IMR-90 (cell line): ENCODE results near the gene CD207. TPM values are rescaled to one million over a fixed set of nuclear protein-coding genes. Genes with fewer than 3 reads are reported as not detected.

Experiments
- ATAC-seq: fragments of 200-7000 bp; cut with Tn5 transposase; 2 replicates; pipeline ENCODE4 v1.9.1; 2020; ENCODE audit warnings: low read depth, mild to moderate bottlenecking, moderate library complexity
- BruUV-seq: library from RNA; stranded (reverse); fragments of 400-500 nt; replicated peaks from 2 replicates; lab custom pipeline; 2021; lab: Mats Ljungman, UMichigan
- CTCF ChIA-PET: fragments of 300-600 bp; formaldehyde crosslinking; extraction: SDS; loops from one replicate; lab custom pipeline; 2021; ENCODE audit warnings: antibody characterized with exemption; lab: Yijun Ruan, JAX
- POLR2A ChIA-PET: fragments of 300-600 bp; sonication (Branson Sonifier 250); formaldehyde crosslinking; loops from one replicate; lab custom pipeline; 2022; ENCODE audit warnings: antibody characterized with exemption; ENCODE audit not compliant: unreplicated experiment; lab: Charles Lee
- DNase-seq: peaks from one replicate; pipeline ENCODE4 v3.0.0; 2013
- H2AFZ ChIP-seq: replicated peaks from 2 replicates; pipeline ENCODE3; 2013; ENCODE audit warnings: low read length, mild to moderate bottlenecking; ENCODE audit not compliant: poor library complexity
- H2AK5ac ChIP-seq: 2 replicates; pipeline ENCODE4 v1.6.1; 2013; ENCODE audit warnings: low read depth, low read length, inconsistent platforms
- H2AK9ac ChIP-seq: replicated peaks from 2 replicates; pipeline ENCODE3; 2013; ENCODE audit warnings: mild to moderate bottlenecking, low read depth, low read length, moderate library complexity; ENCODE audit not compliant: poor library complexity
- H2BK120ac ChIP-seq: 2 replicates; pipeline ENCODE4 v1.6.1; 2013; ENCODE audit warnings: low read depth, low read length, inconsistent platforms
- H2BK15ac ChIP-seq: 3 replicates; pipeline ENCODE4 v1.6.1; 2013; ENCODE audit warnings: low read depth, low read length, inconsistent platforms
- H2BK20ac ChIP-seq: 2 replicates; pipeline ENCODE4 v1.6.1; 2013; ENCODE audit warnings: low read depth, mild to moderate bottlenecking, inconsistent platforms, low read length, moderate library complexity
- H2BK5ac ChIP-seq: 2 replicates; pipeline ENCODE4 v1.6.1; 2013; ENCODE audit warnings: mild to moderate bottlenecking, low read depth, low read length, inconsistent platforms; ENCODE audit not compliant: poor library complexity, severe bottlenecking
- H3K14ac ChIP-seq: replicated peaks from 2 replicates; pipeline ENCODE4 v1.6.1; 2013; ENCODE audit warnings: low read depth, low read length, inconsistent platforms
- H3K18ac ChIP-seq: 2 replicates; pipeline ENCODE4 v1.6.1; 2013; ENCODE audit warnings: low read depth, low read length, control low read depth
- H3K23ac ChIP-seq: 2 replicates; pipeline ENCODE4 v1.6.1; 2013; ENCODE audit warnings: low read depth, low read length, inconsistent platforms
- H3K27ac ChIP-seq: 2 replicates; pipeline ENCODE4 v1.5.1; 2013; ENCODE audit warnings: mild to moderate bottlenecking, control low read depth, low read length; ENCODE audit not compliant: insufficient read depth
- H3K27me3 ChIP-seq: 2 replicates; pipeline ENCODE4 v1.6.1; 2013; ENCODE audit warnings: low read length; ENCODE audit not compliant: control insufficient read depth, insufficient read depth
- H3K36me3 ChIP-seq: 2 replicates; pipeline ENCODE4 v1.6.1; 2013; ENCODE audit warnings: low read length, mixed read lengths; ENCODE audit not compliant: control insufficient read depth, insufficient read depth
- H3K4ac ChIP-seq: 2 replicates; pipeline ENCODE4 v1.6.1; 2013; ENCODE audit warnings: low read depth, low read length, inconsistent platforms
- H3K4me1 ChIP-seq: 2 replicates; pipeline ENCODE4 v1.6.1; 2013; ENCODE audit warnings: low read length, mixed read lengths; ENCODE audit not compliant: control insufficient read depth, insufficient read depth
- H3K4me2 ChIP-seq: 2 replicates; pipeline ENCODE4 v1.6.1; 2013; ENCODE audit warnings: low read depth, mild to moderate bottlenecking, control low read depth, low read length, moderate library complexity
- H3K4me3 ChIP-seq: 2 replicates; pipeline ENCODE4 v1.5.1; 2013; ENCODE audit warnings: low read depth, mild to moderate bottlenecking, control low read depth, low read length, moderate library complexity; ENCODE audit not compliant: insufficient read depth
- H3K56ac ChIP-seq: 2 replicates; pipeline ENCODE4 v1.6.1; 2013; ENCODE audit warnings: low read length, inconsistent platforms; ENCODE audit not compliant: insufficient read depth; ENCODE audit errors: extremely low read depth
- H3K79me1 ChIP-seq, 2 experiments: 2 replicates each; pipeline ENCODE4 v1.6.1; 2013; ENCODE audit warnings: low read length in 2 of 2, inconsistent platforms in 1 of 2, low read depth in 1 of 2
- H3K9ac ChIP-seq: 2 replicates; pipeline ENCODE4 v1.6.1; 2013; ENCODE audit warnings: low read depth, low read length, control low read depth
- H3K9me1 ChIP-seq: 2 replicates; pipeline ENCODE4 v1.6.1; 2013; ENCODE audit warnings: low read length, inconsistent platforms; ENCODE audit not compliant: insufficient read depth
- H3K9me3 ChIP-seq: 2 replicates; pipeline ENCODE4 v1.6.1; 2013; ENCODE audit warnings: low read length; ENCODE audit not compliant: control insufficient read depth, insufficient read depth
- H4K20me1 ChIP-seq: 2 replicates; pipeline ENCODE4 v1.6.1; 2013; ENCODE audit warnings: low read length, inconsistent platforms; ENCODE audit not compliant: insufficient read depth
- H4K5ac ChIP-seq: 2 replicates; pipeline ENCODE4 v1.6.1; 2013; ENCODE audit warnings: mild to moderate bottlenecking, low read depth, low read length, control low read depth
- H4K8ac ChIP-seq, 2 experiments: 2 replicates each; pipeline ENCODE4 v1.6.1; 2013; ENCODE audit warnings: low read depth in 2 of 2, low read length in 2 of 2, control low read depth in 1 of 2, inconsistent platforms in 1 of 2
- H4K91ac ChIP-seq: 2 replicates; pipeline ENCODE4 v1.6.1; 2013; ENCODE audit warnings: low read depth, low read length, inconsistent platforms; ENCODE audit not compliant: insufficient read depth
- BHLHE40 ChIP-seq: fragments of 150-350 bp; IDR thresholded peaks from 2 replicates; pipeline ENCODE4 v1.6.1; 2016; ENCODE audit warnings: mild to moderate bottlenecking, low read depth, low read length
- CEBPB ChIP-seq: IDR thresholded peaks from 2 replicates; pipeline ENCODE4 v1.6.1; 2012; ENCODE audit warnings: low read depth, low read length, improper control_type of control experiment
- CHD1 ChIP-seq: IDR thresholded peaks from 2 replicates; pipeline ENCODE4 v1.6.1; 2012; ENCODE audit warnings: low read depth, low read length, improper control_type of control experiment
- CTCF ChIP-seq: conservative IDR thresholded peaks from 2 replicates; pipeline ENCODE4 v1.5.1; 2012; ENCODE audit warnings: mild to moderate bottlenecking, low read depth, low read length, improper control_type of control experiment
- ELK1 ChIP-seq: fragments of 150-350 bp; IDR thresholded peaks from 2 replicates; pipeline ENCODE4 v1.6.1; 2016; ENCODE audit warnings: low read depth, mild to moderate bottlenecking, low read length, moderate library complexity, borderline replicate concordance
- FOS ChIP-seq: fragments of 150-350 bp; IDR thresholded peaks from 2 replicates; pipeline ENCODE4 v1.6.1; 2016; ENCODE audit warnings: low read depth, low read length
- MAFK ChIP-seq: IDR thresholded peaks from 2 replicates; pipeline ENCODE4 v1.6.1; 2012; ENCODE audit warnings: low read depth, low read length, improper control_type of control experiment
- MAZ ChIP-seq: IDR thresholded peaks from 2 replicates; pipeline ENCODE4 v1.6.1; 2012; ENCODE audit warnings: low read depth, mild to moderate bottlenecking, low read length, improper control_type of control experiment, moderate library complexity, borderline replicate concordance
- MXI1 ChIP-seq: IDR thresholded peaks from 2 replicates; pipeline ENCODE4 v1.6.1; 2012; ENCODE audit warnings: low read depth, mild to moderate bottlenecking, low read length, moderate library complexity, borderline replicate concordance
- NFE2L2 ChIP-seq: fragments of 150-350 bp; IDR thresholded peaks from 2 replicates; pipeline ENCODE4 v1.6.1; 2016; ENCODE audit warnings: low read depth, mild to moderate bottlenecking, low read length
- POLR2A ChIP-seq: IDR thresholded peaks from 2 replicates; pipeline ENCODE4 v1.6.1; 2012; ENCODE audit warnings: mild to moderate bottlenecking, low read depth, low read length
- RAD21 ChIP-seq: IDR thresholded peaks from 2 replicates; pipeline ENCODE4 v1.6.1; 2012; ENCODE audit warnings: low read length, improper control_type of control experiment
- RCOR1 ChIP-seq: IDR thresholded peaks from 2 replicates; pipeline ENCODE4 v1.6.1; 2012; ENCODE audit warnings: mild to moderate bottlenecking, low read length, improper control_type of control experiment; ENCODE audit not compliant: insufficient replicate concordance
- RFX5 ChIP-seq: IDR thresholded peaks from 2 replicates; pipeline ENCODE4 v1.8.0; 2012; ENCODE audit warnings: low read depth, mild to moderate bottlenecking, low read length, moderate library complexity
- SMC3 ChIP-seq: fragments of 150-350 bp; IDR thresholded peaks from 2 replicates; pipeline ENCODE4 v1.6.1; 2016; ENCODE audit warnings: low read depth, mild to moderate bottlenecking, antibody characterized with exemption, low read length, moderate library complexity
- USF2 ChIP-seq: fragments of 150-350 bp; IDR thresholded peaks from 2 replicates; pipeline ENCODE4 v1.6.1; 2017; ENCODE audit warnings: mild to moderate bottlenecking, antibody characterized with exemption, low read length, low read depth
- WGBS, 2 experiments: methylation state at CpG; one replicate each; pipeline versions ENCODE4 v1.1.5 to v1.1.7; 2013; ENCODE audit warnings: missing lambda C conversion rate in 2 of 2; ENCODE audit not compliant: insufficient read length in 1 of 2; ENCODE audit errors: extremely low coverage in 2 of 2; 5-methylcytosine and 5-hydroxymethylcytosine counted together
- dilution Hi-C: fragments of 300-500 bp; cut with HindIII; formaldehyde crosslinking; loops from one replicate; pipeline ENCODE4 v1.14.3; 2018; ENCODE audit warnings: low sequenced_read_pairs; ENCODE audit not compliant: unreplicated experiment
- in situ Hi-C: fragments of 300-500 bp; cut with MboI; formaldehyde crosslinking; loops from 3 replicates; pipeline ENCODE4 v1.14.3; 2019; ENCODE audit warnings: low sequenced_read_pairs, inconsistent platforms, mixed read lengths
- intact Hi-C: fragments of 100-400 bp; cut with micrococcal nuclease; formaldehyde crosslinking; loops from 2 replicates; pipeline ENCODE4 v1.10.0; 2022
- polyA plus RNA-seq, 3 experiments: library from polyadenylated mRNA; depleted of rRNA; stranded (reverse); fragments of >200 nt; gene quantifications; 2 replicates each; pipeline ENCODE4 v1.2.3, GENCODE V29; 2012; ENCODE audit warnings: low replicate concordance in 1 of 3
- total RNA-seq: library from RNA; depleted of rRNA; stranded (reverse); fragments of >200 nt; gene quantifications from 2 replicates; pipeline ENCODE4 v1.2.3, GENCODE V29; 2012

Gene CD207
- total and polyA plus RNA-seq, 2 of the 4 experiments (the other 2 are of a cell fraction), result not detected

GRCh38 chr2:70785137-70785911 is 50.3 kb downstream of the CD207 start:
- Histone ChIP-seq H3K79me1 (no peaks in the 10 kb centered on the region), H3K9me1 (no peaks in the 10 kb centered on the region), H4K20me1 (no peaks in the 10 kb centered on the region), H3K18ac (no peak overlapping the region), H2AK9ac (no peak overlapping the region), H3K14ac (no peak overlapping the region), H3K9me3 (no peaks in the 10 kb centered on the region), H2BK5ac (no peak overlapping the region), H4K91ac (no peak overlapping the region), H2BK15ac (no peak overlapping the region), H3K56ac (no peak overlapping the region), H2BK20ac (no peak overlapping the region), H3K9ac (no peak overlapping the region), H2AFZ (no peak overlapping the region), H3K4ac (no peak overlapping the region), H2BK120ac (no peak overlapping the region), H3K23ac (no peak overlapping the region), H3K27me3 (peaks cover 19% of the 10 kb centered on the region), H4K5ac (no peak overlapping the region), H3K36me3 (no peaks in the 10 kb centered on the region), H3K4me2 (no peak overlapping the region), H3K4me1 (no peaks in the 10 kb centered on the region), H3K27ac (no peak overlapping the region), H2AK5ac (no peak overlapping the region), H3K4me3 (no peak overlapping the region), H4K8ac (no peak overlapping the region)
- dilution Hi-C loops, result no loop called here
- ChIA-PET CTCF (interaction anchor here (0.5 kb wide), 1 partner anchor 130 kb away, joined by 4 read pairs; no protein-coding TSS in a partner anchor), POLR2A (no interaction called here)
- no TSS peak for BruUV-seq
- intact Hi-C loops, result no loop called here
- DNase-seq (no peak), ATAC-seq (no peak)
- in situ Hi-C loops, result no loop called here
- no CpG with 5 or more reads among the region's 7 CpGs for whole genome bisulfite sequencing, 2 experiments
- TF ChIP-seq CTCF (no peak), NFE2L2 (no peak), CHD1 (no peak), RAD21 (no peak), CEBPB (no peak), POLR2A (no peak), RCOR1 (no peak), MAFK (no peak), MXI1 (no peak), FOS (no peak), MAZ (no peak), ELK1 (no peak), USF2 (no peak), SMC3 (no peak), RFX5 (no peak), BHLHE40 (no peak)
